Liver (tissue), 9 donors: Measurements from ENCODE around the gene ABCA13. TPM values are rescaled to one million over a fixed set of nuclear protein-coding genes. Genes with fewer than 3 reads are reported as not detected.

Experiments used
- DNase-seq: peaks from one replicate; pipeline ENCODE4 v3.0.0-alpha.2; 2017; ENCODE audit warnings: low spot score
- H3K27ac ChIP-seq, 2 donors: one replicate each; pipeline ENCODE4 v1.7.0; 2013; ENCODE audit warnings: inconsistent platforms in 2 of 2, low read length in 2 of 2, control low read depth in 1 of 2, low read depth in 1 of 2, mild to moderate bottlenecking in 1 of 2
- H3K27me3 ChIP-seq, 4 donors: one replicate each; pipeline versions ENCODE4 v1.6.1 to v1.7.0; 2013; ENCODE audit warnings: low read length in 3 of 4, inconsistent platforms in 1 of 4, mild to moderate bottlenecking in 1 of 4, moderate library complexity in 1 of 4; ENCODE audit not compliant: control insufficient read depth in 4 of 4, insufficient read depth in 4 of 4
- H3K36me3 ChIP-seq, 4 donors: one replicate each; pipeline versions ENCODE4 v1.6.1 to v1.7.0; 2013; ENCODE audit warnings: low read length in 3 of 4, mild to moderate bottlenecking in 3 of 4, low read depth in 1 of 4, moderate library complexity in 1 of 4; ENCODE audit not compliant: control insufficient read depth in 4 of 4, insufficient read depth in 3 of 4
- H3K4me1 ChIP-seq, 4 donors: one replicate each; pipeline versions ENCODE4 v1.6.1 to v1.7.0; 2013; ENCODE audit warnings: low read length in 3 of 4, mild to moderate bottlenecking in 3 of 4, moderate library complexity in 1 of 4; ENCODE audit not compliant: control insufficient read depth in 4 of 4, insufficient read depth in 4 of 4
- H3K4me3 ChIP-seq, 3 donors: one replicate each; pipeline versions ENCODE4 v1.6.1 to v1.7.0; 2013; ENCODE audit warnings: low read length in 3 of 3, control low read depth in 1 of 3, low read depth in 1 of 3, mild to moderate bottlenecking in 1 of 3
- H3K9ac ChIP-seq, 2 donors: one replicate each; pipeline ENCODE4 v1.7.0; 2013; ENCODE audit warnings: low read length in 2 of 2, mild to moderate bottlenecking in 2 of 2, moderate library complexity in 2 of 2, control low read depth in 1 of 2, low read depth in 1 of 2
- H3K9me3 ChIP-seq, 4 donors: one replicate each; pipeline versions ENCODE4 v1.6.1 to v1.7.0; 2013; ENCODE audit warnings: low read length in 3 of 4; ENCODE audit not compliant: control insufficient read depth in 4 of 4
- ATF3 ChIP-seq: IDR thresholded peaks from 2 replicates; pipeline ENCODE4 v1.6.1; 2016; ENCODE audit warnings: antibody characterized with exemption
- CTCF ChIP-seq: fragments of 150-350 bp; IDR thresholded peaks from 2 replicates; pipeline ENCODE4 v1.5.1; 2017; ENCODE audit warnings: improper control_type of control experiment, low read depth, low read length; ENCODE audit not compliant: missing input control
- EGR1 ChIP-seq, 2 donors: IDR thresholded peaks; 2 replicates each; pipeline ENCODE4 v1.6.1; 2016 to 2018; ENCODE audit warnings: antibody characterized with exemption in 2 of 2, low read depth in 2 of 2
- FOXA1 ChIP-seq: IDR thresholded peaks from 2 replicates; pipeline ENCODE4 v1.6.1; 2016; ENCODE audit warnings: antibody characterized with exemption
- FOXA2 ChIP-seq: IDR thresholded peaks from 2 replicates; pipeline ENCODE4 v1.6.1; 2016; ENCODE audit warnings: antibody characterized with exemption
- HNF4A ChIP-seq, 2 donors: conservative IDR thresholded peaks; 2 replicates each; pipeline ENCODE4 v1.6.1; 2016; ENCODE audit warnings: antibody characterized with exemption in 2 of 2, mild to moderate bottlenecking in 2 of 2
- HNF4G ChIP-seq: IDR thresholded peaks from 2 replicates; pipeline ENCODE4 v1.6.1; 2016; ENCODE audit warnings: antibody characterized with exemption
- JUND ChIP-seq, 2 donors: IDR thresholded peaks; 2 replicates each; pipeline ENCODE4 v1.6.1; 2016; ENCODE audit warnings: antibody characterized with exemption in 2 of 2
- MAX ChIP-seq: IDR thresholded peaks from 2 replicates; pipeline ENCODE4 v1.6.1; 2016; ENCODE audit warnings: antibody characterized with exemption
- REST ChIP-seq: IDR thresholded peaks from 2 replicates; pipeline ENCODE4 v1.6.1; 2016; ENCODE audit warnings: antibody characterized with exemption, mild to moderate bottlenecking
- RXRA ChIP-seq, 2 donors: IDR thresholded peaks; 2 replicates each; pipeline ENCODE4 v1.6.1; 2017 to 2018; ENCODE audit warnings: antibody characterized with exemption in 2 of 2, mild to moderate bottlenecking in 1 of 2
- SP1 ChIP-seq: IDR thresholded peaks from 2 replicates; pipeline ENCODE4 v1.6.1; 2018; ENCODE audit warnings: antibody characterized with exemption, mild to moderate bottlenecking
- TAF1 ChIP-seq: conservative IDR thresholded peaks from 2 replicates; pipeline ENCODE4 v1.6.1; 2016; ENCODE audit warnings: antibody characterized with exemption, mild to moderate bottlenecking
- YY1 ChIP-seq: IDR thresholded peaks from 2 replicates; pipeline ENCODE4 v1.6.1; 2016; ENCODE audit warnings: antibody characterized with exemption, mild to moderate bottlenecking
- ZBTB33 ChIP-seq: IDR thresholded peaks from 2 replicates; pipeline ENCODE4 v1.6.1; 2016; ENCODE audit warnings: antibody characterized with exemption
- WGBS: extraction: QIAGEN DNeasy Blood & Tissue Kit; methylation state at CpG from one replicate; pipeline ENCODE4 v1.1.7; 2013; 5-methylcytosine and 5-hydroxymethylcytosine counted together
- polyA plus RNA-seq, 2 donors: library from polyadenylated mRNA; stranded (reverse) in 1 of 2; unstranded in 1 of 2; fragments of 200-250 nt in 1 of 2; fragments of >200 nt in 1 of 2; fragmentation: Nextera tagmentation in 1 of 2; extraction: Ambion mirVana in 1 of 2; gene quantifications; one replicate each; pipeline versions ENCODE4 v1.2.1 to v1.2.3, GENCODE V29; 2013 to 2015
- total RNA-seq, 2 donors: library from RNA; depleted of rRNA; stranded (reverse); fragments of >200 nt; gene quantifications; one replicate each; pipeline ENCODE4 v1.2.3, GENCODE V29; 2014
- donor health status: healthy.
- donor health status: healthy.
- donor health status: healthy.
- donor health status: healthy.
- donor health status: healthy.

ABCA13 gene
- total and polyA plus RNA-seq, 4 donors, result 0.22 to 1.0 (median 0.66) TPM

- H3K9ac ChIP-seq, result no peak overlapping the region
- H3K4me3 ChIP-seq, result no peak overlapping the region
- H3K9me3 ChIP-seq, result no peaks in the 10 kb centered on the region
- no peaks in the 10 kb centered on the region for H3K27me3 ChIP-seq
- 56% methylated on average over 3 of the region's 3 CpGs for WGBS
- no peak for DNase-seq
- TF ChIP-seq HNF4G, result no peak
- no peak for TF ChIP-seq JUND (IDR thresholded peaks at IDR 0.05)
- TF ChIP-seq FOXA1, result no peak
- no peak for TF ChIP-seq FOXA2
- TF ChIP-seq RXRA (IDR thresholded peaks at IDR 0.05), result no peak
- TF ChIP-seq REST, result no peak
- TF ChIP-seq SP1, result no peak
- no peak for TF ChIP-seq EGR1 (IDR thresholded peaks at IDR 0.05; ENCODE audit: low read depth in 2 of 2)
- no peak for TF ChIP-seq YY1
- TF ChIP-seq ZBTB33, result no peak
- no peak for TF ChIP-seq MAX
- no peak for TF ChIP-seq ATF3
- no peak for TF ChIP-seq HNF4A (conservative IDR thresholded peaks at IDR 0.05)
- no peak for TF ChIP-seq CTCF
- no peak overlapping the region for H3K27ac ChIP-seq
- no peaks in the 10 kb centered on the region for H3K4me1 ChIP-seq
- no peaks in the 10 kb centered on the region for H3K36me3 ChIP-seq
Measured at GRCh38 chr7:48636391-48637015, 465.2 kb downstream of the ABCA13 start.

GRCh38 chr7:48637382-48637781 lies 466.1 kb downstream of the ABCA13 start:
- no peaks in the 10 kb centered on the region for H3K9me3 ChIP-seq
- no peak overlapping the region for H3K27ac ChIP-seq
- no peak overlapping the region for H3K4me3 ChIP-seq
- DNase-seq, result no peak
- no peaks in the 10 kb centered on the region for H3K4me1 ChIP-seq
- 54% methylated on average over 1 of the region's 1 CpG for WGBS
- H3K36me3 ChIP-seq, result no peaks in the 10 kb centered on the region
- TF ChIP-seq REST (no peak), SP1 (no peak), TAF1 (no peak), MAX (no peak), JUND (IDR thresholded peaks at IDR 0.05) (no peak)
- no peaks in the 10 kb centered on the region for H3K27me3 ChIP-seq
- H3K9ac ChIP-seq, result no peak overlapping the region
